ENCODE data around the gene MAGI1. TPM values are rescaled to one million over a fixed set of nuclear protein-coding genes. Genes with fewer than 3 reads are reported as not detected.

The MAGI1 gene
- total RNA-seq, 2 donors from 2014 or later, result 38.6 to 45.1 TPM

DNA sequence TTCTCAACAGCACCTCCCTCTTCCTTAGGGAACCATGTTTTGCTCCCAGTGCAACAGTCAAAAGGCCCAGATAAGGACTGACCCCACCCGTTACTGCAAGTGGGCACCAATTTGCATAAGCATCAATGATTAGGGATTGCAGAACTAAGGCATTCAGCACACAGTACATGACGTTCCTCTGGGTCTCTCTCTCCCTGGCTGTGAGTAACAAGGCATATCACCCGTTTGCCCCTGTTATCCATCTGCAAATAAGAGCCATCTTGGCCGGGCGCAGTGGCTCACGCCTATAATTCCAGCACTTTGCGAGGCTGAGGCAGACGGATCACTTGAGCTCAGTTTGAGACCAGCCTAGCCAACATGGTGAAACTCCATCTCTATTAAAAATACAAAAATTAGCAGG lies 18.8 kb downstream of the MAGI1 start:
- H3K36me3 ChIP-seq (ENCODE audit: control insufficient read depth, insufficient read depth, low read length), result no peaks in the 10 kb centered on the region
- no peak overlapping the region for H3K4me3 ChIP-seq (ENCODE audit: low read length)
- 77 to 83% methylated on average over 6 to 8 of the region's 8 CpGs for WGBS, 2 experiments (ENCODE audit: insufficient coverage in 1 of 2, insufficient read length in 1 of 2)
- no peaks in the 10 kb centered on the region for H3K9me3 Mint-ChIP-seq
- H3K9me3 ChIP-seq (ENCODE audit: control insufficient read depth, low read length), result no peaks in the 10 kb centered on the region
- DNase-seq, result no peak
- H3K9ac ChIP-seq (ENCODE audit: extremely low read depth, low read length, poor library complexity, severe bottlenecking), result no peak overlapping the region
- no peaks in the 10 kb centered on the region for H3K36me3 Mint-ChIP-seq (ENCODE audit: low read depth)
- H3K27me3 Mint-ChIP-seq (ENCODE audit: insufficient read depth), result no peaks in the 10 kb centered on the region
- peaks cover 24% of the 10 kb centered on the region for H3K4me1 Mint-ChIP-seq
- H3K27ac ChIP-seq (ENCODE audit: low read depth, low read length), result no peak overlapping the region
- H3K27ac Mint-ChIP-seq, result no peak overlapping the region
- no peak overlapping the region for H3K4me3 Mint-ChIP-seq
- H3K4me1 ChIP-seq (ENCODE audit: control insufficient read depth, insufficient read depth, low read length), result peaks cover 5% of the 10 kb centered on the region
- TF ChIP-seq, protein P1, sequence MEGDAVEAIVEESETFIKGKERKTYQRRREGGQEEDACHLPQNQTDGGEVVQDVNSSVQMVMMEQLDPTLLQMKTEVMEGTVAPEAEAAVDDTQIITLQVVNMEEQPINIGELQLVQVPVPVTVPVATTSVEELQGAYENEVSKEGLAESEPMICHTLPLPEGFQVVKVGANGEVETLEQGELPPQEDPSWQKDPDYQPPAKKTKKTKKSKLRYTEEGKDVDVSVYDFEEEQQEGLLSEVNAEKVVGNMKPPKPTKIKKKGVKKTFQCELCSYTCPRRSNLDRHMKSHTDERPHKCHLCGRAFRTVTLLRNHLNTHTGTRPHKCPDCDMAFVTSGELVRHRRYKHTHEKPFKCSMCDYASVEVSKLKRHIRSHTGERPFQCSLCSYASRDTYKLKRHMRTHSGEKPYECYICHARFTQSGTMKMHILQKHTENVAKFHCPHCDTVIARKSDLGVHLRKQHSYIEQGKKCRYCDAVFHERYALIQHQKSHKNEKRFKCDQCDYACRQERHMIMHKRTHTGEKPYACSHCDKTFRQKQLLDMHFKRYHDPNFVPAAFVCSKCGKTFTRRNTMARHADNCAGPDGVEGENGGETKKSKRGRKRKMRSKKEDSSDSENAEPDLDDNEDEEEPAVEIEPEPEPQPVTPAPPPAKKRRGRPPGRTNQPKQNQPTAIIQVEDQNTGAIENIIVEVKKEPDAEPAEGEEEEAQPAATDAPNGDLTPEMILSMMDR (conservative IDR thresholded peaks at IDR 0.05), result no peak
- H3K27me3 ChIP-seq (ENCODE audit: control insufficient read depth, insufficient read depth, low read length, poor library complexity, severe bottlenecking), result no peaks in the 10 kb centered on the region

DNA sequence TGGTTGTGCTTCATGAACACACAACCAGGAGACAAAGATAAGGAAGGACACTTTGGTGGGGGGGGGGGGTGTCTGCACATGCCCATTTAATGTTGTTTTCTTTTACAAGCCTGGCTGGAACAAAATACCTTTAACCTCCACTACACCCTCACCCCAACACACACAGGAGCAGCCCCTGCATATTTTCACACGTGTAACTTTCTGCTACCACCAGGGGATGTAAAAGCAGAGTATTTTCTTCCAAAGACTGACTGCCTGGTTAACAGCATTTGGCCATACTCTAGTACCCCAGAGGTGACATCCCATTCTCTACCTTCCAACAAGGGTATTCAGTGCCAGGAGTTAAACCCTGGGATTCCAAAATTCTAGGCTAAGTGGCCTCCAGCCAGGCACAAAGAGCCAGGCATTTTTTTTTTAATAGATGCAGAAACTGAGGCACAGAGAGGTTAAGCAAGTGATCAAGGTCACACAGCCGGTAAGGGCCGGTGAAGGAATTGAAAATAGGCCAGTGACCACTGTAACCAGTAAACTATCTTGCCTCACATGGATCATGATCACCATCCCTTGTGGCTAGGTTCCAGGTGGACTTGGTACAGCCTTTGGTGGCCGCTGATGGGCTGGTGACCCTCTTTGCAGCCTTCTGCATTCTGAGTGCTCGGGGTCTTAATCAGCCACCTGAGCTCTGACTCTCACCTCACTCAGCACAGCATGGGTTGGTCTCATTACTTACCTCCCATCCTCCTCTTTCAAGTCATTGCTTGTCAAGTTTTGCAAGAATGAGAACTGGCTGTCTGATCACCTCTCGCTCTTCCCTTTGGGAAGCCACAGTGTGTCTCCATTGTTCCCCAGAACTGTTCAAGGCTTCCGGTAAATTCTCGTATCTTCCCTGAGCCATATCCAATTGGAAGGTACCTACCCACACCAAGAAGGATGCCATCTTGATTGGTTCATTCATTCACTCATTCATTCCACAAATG lies 20.4 kb downstream of the MAGI1 start:
- no peak for DNase-seq
- WGBS, 2 experiments (ENCODE audit: insufficient coverage in 1 of 2, insufficient read length in 1 of 2), result 77 to 81% methylated on average over 8 of the region's 8 CpGs
- Histone ChIP-seq H3K27me3 (ENCODE audit: control insufficient read depth, insufficient read depth, low read length, poor library complexity, severe bottlenecking) (no peaks in the 10 kb centered on the region), H3K9me3 (ENCODE audit: control insufficient read depth, low read length) (no peaks in the 10 kb centered on the region), H3K4me3 (ENCODE audit: low read length) (no peak overlapping the region), H3K27ac (ENCODE audit: low read depth, low read length) (no peak overlapping the region), H3K36me3 (ENCODE audit: control insufficient read depth, insufficient read depth, low read length) (no peaks in the 10 kb centered on the region), H3K4me1 (ENCODE audit: control insufficient read depth, insufficient read depth, low read length) (peaks cover 5% of the 10 kb centered on the region), H3K9ac (ENCODE audit: extremely low read depth, low read length, poor library complexity, severe bottlenecking) (no peak overlapping the region)
- Mint-ChIP-seq H3K9me3 (no peaks in the 10 kb centered on the region), H3K36me3 (ENCODE audit: low read depth) (no peaks in the 10 kb centered on the region), H3K4me1 (peaks cover 26% of the 10 kb centered on the region), H3K27ac (no peak overlapping the region), H3K27me3 (ENCODE audit: insufficient read depth) (no peaks in the 10 kb centered on the region), H3K4me3 (no peak overlapping the region)
- TF ChIP-seq, protein P1 (conservative IDR thresholded peaks at IDR 0.05), result peak; percentile 64

DNA sequence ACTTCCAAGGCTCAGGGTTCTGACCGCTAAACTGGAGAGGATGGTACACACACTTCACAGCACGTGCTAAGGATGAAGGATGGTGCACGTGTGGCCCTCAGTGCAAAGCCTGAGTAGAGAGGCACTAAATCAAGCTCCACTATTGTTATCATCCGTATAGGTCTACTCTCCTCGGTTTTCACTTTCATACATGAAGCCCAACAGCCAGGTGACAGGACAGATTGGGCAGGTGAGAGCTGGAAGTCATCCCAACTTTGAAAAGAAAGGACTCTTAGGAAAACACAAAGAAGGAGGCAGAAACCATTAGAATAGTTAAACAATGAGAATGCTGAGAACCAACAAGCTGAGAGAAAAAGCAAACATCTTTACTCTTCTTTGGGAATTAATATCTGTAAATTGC lies 21.1 kb downstream of the MAGI1 start:
- H3K27me3 ChIP-seq (ENCODE audit: control insufficient read depth, insufficient read depth, low read length, poor library complexity, severe bottlenecking), result no peaks in the 10 kb centered on the region
- Mint-ChIP-seq H3K4me1 (peaks cover 26% of the 10 kb centered on the region), H3K36me3 (ENCODE audit: low read depth) (no peaks in the 10 kb centered on the region), H3K27ac (no peak overlapping the region), H3K27me3 (ENCODE audit: insufficient read depth) (no peaks in the 10 kb centered on the region), H3K4me3 (no peak overlapping the region), H3K9me3 (no peaks in the 10 kb centered on the region)
- H3K9ac ChIP-seq (ENCODE audit: extremely low read depth, low read length, poor library complexity, severe bottlenecking), result no peak overlapping the region
- no peaks in the 10 kb centered on the region for H3K36me3 ChIP-seq (ENCODE audit: control insufficient read depth, insufficient read depth, low read length)
- H3K4me1 ChIP-seq (ENCODE audit: control insufficient read depth, insufficient read depth, low read length), result peaks cover 5% of the 10 kb centered on the region
- TF ChIP-seq, protein P1 (conservative IDR thresholded peaks at IDR 0.05), result no peak
- H3K9me3 ChIP-seq (ENCODE audit: control insufficient read depth, low read length), result no peaks in the 10 kb centered on the region
- WGBS, 2 experiments (ENCODE audit: insufficient coverage in 1 of 2, insufficient read length in 1 of 2), result 71 to 75% methylated on average over 3 to 5 of the region's 5 CpGs
- no peak overlapping the region for H3K27ac ChIP-seq (ENCODE audit: low read depth, low read length)
- DNase-seq, result no peak
- H3K4me3 ChIP-seq (ENCODE audit: low read length), result no peak overlapping the region
